GM12874 (cell line): ENCODE results near the gene ZFR2.

ENCODE experiments used
- CTCF ChIP-seq: IDR thresholded peaks from 2 replicates; pipeline ENCODE4 v1.5.1; 2011; ENCODE audit warnings: low read depth, mild to moderate bottlenecking, control low read depth, low read length, moderate library complexity; ENCODE audit not compliant: insufficient read depth

Gene ZFR2

GRCh38 chr19:3817761-3818160, 51.1 kb downstream of the ZFR2 start:
- TF ChIP-seq CTCF = no peak

GRCh38 chr19:3816566-3817218, 52.1 kb downstream of the ZFR2 start:
- TF ChIP-seq CTCF = no peak

- TF ChIP-seq CTCF = no peak
Measured at GRCh38 chr19:3814648-3815047, 54.2 kb downstream of the ZFR2 start.

- TF ChIP-seq CTCF = no peak
Measured at GRCh38 chr19:3813473-3814392, 55.1 kb downstream of the ZFR2 start.

- TF ChIP-seq CTCF = no peak
Measured at GRCh38 chr19:3810708-3811355, 58.0 kb downstream of the ZFR2 start.

- TF ChIP-seq CTCF = no peak
Measured at GRCh38 chr19:3809881-3810707, 58.7 kb downstream of the ZFR2 start.
